ENCODE results near the gene NEUROD2.
A peak's percentile ranks its signal among the peaks of the same experiment; 100 is the strongest.

The NEUROD2 gene

GRCh38 chr17:39618956-39619785, 11.5 kb upstream of the NEUROD2 start:
- Histone ChIP-seq H3K36me3 (ENCODE audit: control insufficient read depth, insufficient read depth, low read length) (no peaks in the 10 kb centered on the region), H3K4me1 (ENCODE audit: control insufficient read depth, insufficient read depth, low read length) (no peaks in the 10 kb centered on the region), H3K27me3 (ENCODE audit: control insufficient read depth, insufficient read depth, low read length, poor library complexity, severe bottlenecking) (peaks cover 98% of the 10 kb centered on the region), H3K9me3 (ENCODE audit: control insufficient read depth, low read length) (no peaks in the 10 kb centered on the region), H3K4me3 (ENCODE audit: insufficient read depth, low read depth, low read length) (no peak overlapping the region), H3K27ac (ENCODE audit: insufficient read depth, low read depth, low read length, poor library complexity, severe bottlenecking) (no peak overlapping the region)
- 65 to 66% methylated on average over 13 of the region's 13 CpGs for WGBS, 2 experiments

GRCh38 chr17:39618246-39618913, 10.7 kb upstream of the NEUROD2 start:
- Histone ChIP-seq H3K9me3 (ENCODE audit: control insufficient read depth, low read length) (no peaks in the 10 kb centered on the region), H3K27me3 (ENCODE audit: control insufficient read depth, insufficient read depth, low read length, poor library complexity, severe bottlenecking) (peaks cover 90% of the 10 kb centered on the region), H3K27ac (ENCODE audit: insufficient read depth, low read depth, low read length, poor library complexity, severe bottlenecking) (no peak overlapping the region), H3K4me1 (ENCODE audit: control insufficient read depth, insufficient read depth, low read length) (no peaks in the 10 kb centered on the region), H3K36me3 (ENCODE audit: control insufficient read depth, insufficient read depth, low read length) (no peaks in the 10 kb centered on the region), H3K4me3 (ENCODE audit: insufficient read depth, low read depth, low read length) (peak overlapping the region; percentile 21)
- WGBS, 2 experiments, result 1% methylated on average over 33 of the region's 33 CpGs

GRCh38 chr17:39617446-39618245, 9.9 kb upstream of the NEUROD2 start:
- H3K36me3 ChIP-seq (ENCODE audit: control insufficient read depth, insufficient read depth, low read length), result no peaks in the 10 kb centered on the region
- H3K4me3 ChIP-seq (ENCODE audit: insufficient read depth, low read depth, low read length), result peak overlapping the region; percentile 21
- 1% methylated on average over 79 of the region's 79 CpGs for WGBS, 2 experiments
- H3K4me1 ChIP-seq (ENCODE audit: control insufficient read depth, insufficient read depth, low read length), result no peaks in the 10 kb centered on the region
- no peak overlapping the region for H3K27ac ChIP-seq (ENCODE audit: insufficient read depth, low read depth, low read length, poor library complexity, severe bottlenecking)
- no peaks in the 10 kb centered on the region for H3K9me3 ChIP-seq (ENCODE audit: control insufficient read depth, low read length)
- peaks cover 88% of the 10 kb centered on the region for H3K27me3 ChIP-seq (ENCODE audit: control insufficient read depth, insufficient read depth, low read length, poor library complexity, severe bottlenecking)

- H3K27ac ChIP-seq (ENCODE audit: insufficient read depth, low read depth, low read length, poor library complexity, severe bottlenecking), result no peak overlapping the region
- WGBS, 2 experiments, result 78 to 87% methylated on average over 3 of the region's 3 CpGs
Observed at GRCh38 chr17:39617100-39617445, 9.4 kb upstream of the NEUROD2 start.

GRCh38 chr17:39615434-39615833, 7.7 kb upstream of the NEUROD2 start:
- Histone ChIP-seq H3K4me3 (ENCODE audit: insufficient read depth, low read depth, low read length) (no peak overlapping the region), H3K4me1 (ENCODE audit: control insufficient read depth, insufficient read depth, low read length) (no peaks in the 10 kb centered on the region), H3K27me3 (ENCODE audit: control insufficient read depth, insufficient read depth, low read length, poor library complexity, severe bottlenecking) (peaks cover 86% of the 10 kb centered on the region), H3K27ac (ENCODE audit: insufficient read depth, low read depth, low read length, poor library complexity, severe bottlenecking) (no peak overlapping the region), H3K9me3 (ENCODE audit: control insufficient read depth, low read length) (no peaks in the 10 kb centered on the region), H3K36me3 (ENCODE audit: control insufficient read depth, insufficient read depth, low read length) (no peaks in the 10 kb centered on the region)
- 62 to 63% methylated on average over 6 of the region's 6 CpGs for WGBS, 2 experiments

More at GRCh38 chr17:39617100-39617445, 9.4 kb upstream of the NEUROD2 start:
- Histone ChIP-seq H3K36me3 (ENCODE audit: control insufficient read depth, insufficient read depth, low read length) (no peaks in the 10 kb centered on the region), H3K4me1 (ENCODE audit: control insufficient read depth, insufficient read depth, low read length) (no peaks in the 10 kb centered on the region), H3K9me3 (ENCODE audit: control insufficient read depth, low read length) (no peaks in the 10 kb centered on the region), H3K27me3 (ENCODE audit: control insufficient read depth, insufficient read depth, low read length, poor library complexity, severe bottlenecking) (peaks cover 86% of the 10 kb centered on the region), H3K4me3 (ENCODE audit: insufficient read depth, low read depth, low read length) (no peak overlapping the region)

GRCh38 chr17:39614545-39615157, 6.9 kb upstream of the NEUROD2 start:
- H3K9me3 ChIP-seq (ENCODE audit: control insufficient read depth, low read length), result no peaks in the 10 kb centered on the region
- no peaks in the 10 kb centered on the region for H3K4me1 ChIP-seq (ENCODE audit: control insufficient read depth, insufficient read depth, low read length)
- no peak overlapping the region for H3K4me3 ChIP-seq (ENCODE audit: insufficient read depth, low read depth, low read length)
- H3K27me3 ChIP-seq (ENCODE audit: control insufficient read depth, insufficient read depth, low read length, poor library complexity, severe bottlenecking), result peaks cover 87% of the 10 kb centered on the region
- H3K36me3 ChIP-seq (ENCODE audit: control insufficient read depth, insufficient read depth, low read length), result no peaks in the 10 kb centered on the region
- no peak overlapping the region for H3K27ac ChIP-seq (ENCODE audit: insufficient read depth, low read depth, low read length, poor library complexity, severe bottlenecking)
- WGBS, 2 experiments, result 84 to 90% methylated on average over 3 of the region's 3 CpGs

GRCh38 chr17:39612935-39613464, 5.3 kb upstream of the NEUROD2 start:
- Histone ChIP-seq H3K27ac (ENCODE audit: insufficient read depth, low read depth, low read length, poor library complexity, severe bottlenecking) (no peak overlapping the region), H3K4me3 (ENCODE audit: insufficient read depth, low read depth, low read length) (no peak overlapping the region), H3K4me1 (ENCODE audit: control insufficient read depth, insufficient read depth, low read length) (no peaks in the 10 kb centered on the region), H3K27me3 (ENCODE audit: control insufficient read depth, insufficient read depth, low read length, poor library complexity, severe bottlenecking) (peaks cover 87% of the 10 kb centered on the region), H3K36me3 (ENCODE audit: control insufficient read depth, insufficient read depth, low read length) (no peaks in the 10 kb centered on the region), H3K9me3 (ENCODE audit: control insufficient read depth, low read length) (no peaks in the 10 kb centered on the region)
- 79 to 80% methylated on average over 7 of the region's 7 CpGs for WGBS, 2 experiments

GRCh38 chr17:39612291-39612894, 4.7 kb upstream of the NEUROD2 start:
- no peaks in the 10 kb centered on the region for H3K9me3 ChIP-seq (ENCODE audit: control insufficient read depth, low read length)
- 79 to 86% methylated on average over 22 of the region's 22 CpGs for WGBS, 2 experiments
- peaks cover 1% of the 10 kb centered on the region for H3K4me1 ChIP-seq (ENCODE audit: control insufficient read depth, insufficient read depth, low read length)
- no peak overlapping the region for H3K27ac ChIP-seq (ENCODE audit: insufficient read depth, low read depth, low read length, poor library complexity, severe bottlenecking)
- H3K27me3 ChIP-seq (ENCODE audit: control insufficient read depth, insufficient read depth, low read length, poor library complexity, severe bottlenecking), result peaks cover 87% of the 10 kb centered on the region
- no peaks in the 10 kb centered on the region for H3K36me3 ChIP-seq (ENCODE audit: control insufficient read depth, insufficient read depth, low read length)
- H3K4me3 ChIP-seq (ENCODE audit: insufficient read depth, low read depth, low read length), result no peak overlapping the region

- peaks cover 87% of the 10 kb centered on the region for H3K27me3 ChIP-seq (ENCODE audit: control insufficient read depth, insufficient read depth, low read length, poor library complexity, severe bottlenecking)
- no peaks in the 10 kb centered on the region for H3K36me3 ChIP-seq (ENCODE audit: control insufficient read depth, insufficient read depth, low read length)
- H3K4me1 ChIP-seq (ENCODE audit: control insufficient read depth, insufficient read depth, low read length), result peaks cover 10% of the 10 kb centered on the region
- H3K9me3 ChIP-seq (ENCODE audit: control insufficient read depth, low read length), result no peaks in the 10 kb centered on the region
- no peak overlapping the region for H3K4me3 ChIP-seq (ENCODE audit: insufficient read depth, low read depth, low read length)
- WGBS, 2 experiments, result 91 to 93% methylated on average over 9 of the region's 9 CpGs
- H3K27ac ChIP-seq (ENCODE audit: insufficient read depth, low read depth, low read length, poor library complexity, severe bottlenecking), result no peak overlapping the region
Observed at GRCh38 chr17:39611401-39612112, 3.8 kb upstream of the NEUROD2 start.

Data from ectodermal cell (in vitro differentiated cells).